Measurements from ENCODE around the gene EXOC7. TPM values are rescaled to one million over a fixed set of nuclear protein-coding genes. Genes with fewer than 3 reads are reported as not detected.

EXOC7 gene
- total RNA-seq, 1 donor from 2014 or later, result 183 TPM

DNA sequence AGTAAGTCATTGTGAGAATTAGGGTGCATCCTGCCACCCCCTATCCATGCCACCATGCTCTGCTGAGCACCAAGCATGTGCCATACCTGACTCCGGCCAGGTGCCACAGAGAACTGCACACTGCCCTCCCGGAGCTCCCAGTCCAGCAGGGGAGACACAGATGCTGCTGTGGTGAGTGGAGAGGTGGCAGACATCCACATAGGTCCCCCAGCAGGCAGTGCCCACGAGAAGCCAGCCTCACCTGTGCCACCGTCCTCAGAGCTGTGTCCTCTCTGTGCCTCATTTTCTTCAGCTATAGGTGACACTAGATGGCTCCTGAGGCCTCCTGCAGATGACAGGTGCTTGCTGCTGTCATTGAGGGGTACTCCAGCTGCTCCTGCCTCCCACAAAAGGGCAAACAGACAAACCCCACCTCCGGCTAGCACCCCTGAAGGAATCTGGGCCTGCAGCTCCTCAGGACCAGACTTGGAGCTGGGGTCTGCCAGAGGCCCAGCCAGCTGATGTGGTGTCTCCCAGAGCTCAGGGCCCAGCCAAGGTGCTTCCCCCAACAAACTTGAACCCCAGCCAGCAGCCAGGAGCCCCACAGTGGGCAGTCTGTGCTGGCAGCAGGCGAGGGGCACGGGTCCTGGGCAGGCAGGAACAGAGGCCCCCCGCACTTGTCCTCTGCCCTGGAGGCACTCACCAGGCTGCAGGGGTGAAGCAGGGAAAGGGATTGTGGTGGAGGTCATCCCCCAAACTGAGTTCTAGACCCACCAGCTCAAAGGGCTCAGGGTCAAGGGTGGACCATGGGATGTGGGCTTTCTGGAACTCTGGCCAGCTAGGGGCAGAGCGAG, 20.4 kb upstream of the EXOC7 start:
- TF ChIP-seq CTCF (IDR thresholded peaks at IDR 0.05; ENCODE audit: unreplicated experiment), result no peak
- DNase-seq (ENCODE audit: low spot score), result no peak
- Mint-ChIP-seq H3K27me3 (ENCODE audit: unreplicated experiment) (peaks cover 9% of the 10 kb centered on the region), H3K4me1 (ENCODE audit: unreplicated experiment) (peaks cover 22% of the 10 kb centered on the region), H3K9me3 (ENCODE audit: unreplicated experiment) (no peaks in the 10 kb centered on the region), H3K4me3 (ENCODE audit: unreplicated experiment) (no peak overlapping the region), H3K27ac (ENCODE audit: unreplicated experiment) (no peak overlapping the region), H3K36me3 (ENCODE audit: low read depth, unreplicated experiment) (no peaks in the 10 kb centered on the region)

GRCh38 chr17:76123191-76123499, 19.6 kb upstream of the EXOC7 start:
- no peak overlapping the region for H3K27ac Mint-ChIP-seq (ENCODE audit: unreplicated experiment)
- no peaks in the 10 kb centered on the region for H3K36me3 Mint-ChIP-seq (ENCODE audit: low read depth, unreplicated experiment)
- H3K27me3 Mint-ChIP-seq (ENCODE audit: unreplicated experiment), result peaks cover 9% of the 10 kb centered on the region
- TF ChIP-seq CTCF (IDR thresholded peaks at IDR 0.05; ENCODE audit: unreplicated experiment), result no peak
- DNase-seq (ENCODE audit: low spot score), result no peak
- no peaks in the 10 kb centered on the region for H3K9me3 Mint-ChIP-seq (ENCODE audit: unreplicated experiment)
- H3K4me3 Mint-ChIP-seq (ENCODE audit: unreplicated experiment), result no peak overlapping the region
- peaks cover 22% of the 10 kb centered on the region for H3K4me1 Mint-ChIP-seq (ENCODE audit: unreplicated experiment)

GRCh38 chr17:76122431-76123190, 19.0 kb upstream of the EXOC7 start:
- no peaks in the 10 kb centered on the region for H3K36me3 Mint-ChIP-seq (ENCODE audit: low read depth, unreplicated experiment)
- H3K4me1 Mint-ChIP-seq (ENCODE audit: unreplicated experiment), result peaks cover 22% of the 10 kb centered on the region
- TF ChIP-seq CTCF (IDR thresholded peaks at IDR 0.05; ENCODE audit: unreplicated experiment), result no peak
- peaks cover 9% of the 10 kb centered on the region for H3K27me3 Mint-ChIP-seq (ENCODE audit: unreplicated experiment)
- no peak overlapping the region for H3K4me3 Mint-ChIP-seq (ENCODE audit: unreplicated experiment)
- H3K27ac Mint-ChIP-seq (ENCODE audit: unreplicated experiment), result no peak overlapping the region
- DNase-seq (ENCODE audit: low spot score), result peak; percentile 4
- H3K9me3 Mint-ChIP-seq (ENCODE audit: unreplicated experiment), result no peaks in the 10 kb centered on the region

- DNase-seq (ENCODE audit: low spot score), result no peak
- Mint-ChIP-seq H3K9me3 (ENCODE audit: unreplicated experiment) (no peaks in the 10 kb centered on the region), H3K4me3 (ENCODE audit: unreplicated experiment) (no peak overlapping the region), H3K36me3 (ENCODE audit: low read depth, unreplicated experiment) (no peaks in the 10 kb centered on the region), H3K27ac (ENCODE audit: unreplicated experiment) (no peak overlapping the region), H3K27me3 (ENCODE audit: unreplicated experiment) (peaks cover 9% of the 10 kb centered on the region), H3K4me1 (ENCODE audit: unreplicated experiment) (peaks cover 18% of the 10 kb centered on the region)
- TF ChIP-seq CTCF (IDR thresholded peaks at IDR 0.05; ENCODE audit: unreplicated experiment), result no peak
These were observed 18.4 kb upstream of the EXOC7 start for GRCh38 chr17:76121932-76122430.

DNA sequence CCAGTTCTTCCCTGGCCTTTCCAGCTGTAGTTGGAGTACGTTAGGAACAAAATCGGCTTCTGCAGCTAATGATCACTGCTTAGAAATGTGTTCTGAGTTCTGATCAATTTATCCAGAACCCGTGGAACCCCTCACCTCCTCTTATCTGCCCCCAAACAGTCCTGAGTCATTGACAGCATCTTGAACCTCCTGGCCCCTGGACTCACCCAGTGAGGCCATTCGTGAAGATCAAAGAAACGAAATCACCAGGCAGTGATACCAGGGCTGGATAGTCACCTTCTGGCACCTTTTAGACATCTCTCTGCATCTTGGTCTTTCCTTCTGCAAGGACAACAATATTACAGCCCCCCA, 17.0 kb upstream of the EXOC7 start:
- TF ChIP-seq CTCF (IDR thresholded peaks at IDR 0.05; ENCODE audit: unreplicated experiment), result no peak
- DNase-seq (ENCODE audit: low spot score), result no peak
- H3K36me3 Mint-ChIP-seq (ENCODE audit: low read depth, unreplicated experiment), result no peaks in the 10 kb centered on the region
- peaks cover 16% of the 10 kb centered on the region for H3K4me1 Mint-ChIP-seq (ENCODE audit: unreplicated experiment)
- H3K27ac Mint-ChIP-seq (ENCODE audit: unreplicated experiment), result peak overlapping the region; percentile 6
- no peak overlapping the region for H3K4me3 Mint-ChIP-seq (ENCODE audit: unreplicated experiment)
- H3K27me3 Mint-ChIP-seq (ENCODE audit: unreplicated experiment), result peaks cover 9% of the 10 kb centered on the region
- H3K9me3 Mint-ChIP-seq (ENCODE audit: unreplicated experiment), result no peaks in the 10 kb centered on the region
